GM12878 (cell line): Measurements from ENCODE around the gene APOC1. TPM values are rescaled to one million over a fixed set of nuclear protein-coding genes. Genes with fewer than 3 reads are reported as not detected.
A peak's percentile ranks its signal among the peaks of the same experiment; 100 is the strongest.

Source experiments
- GABPA ChIP-seq: IDR thresholded peaks from 2 replicates; pipeline ENCODE4 v1.6.1; 2014; ENCODE audit warnings: antibody characterized with exemption, low read depth, mild to moderate bottlenecking, inconsistent platforms
- HCFC1 ChIP-seq: fragments of 150-350 bp; IDR thresholded peaks from 2 replicates; pipeline ENCODE4 v1.6.1; 2014; ENCODE audit warnings: low read length
- NKRF ChIP-seq: fragments of 450-650 bp; conservative IDR thresholded peaks from 2 replicates; pipeline ENCODE4 v1.6.1; 2017; ENCODE audit warnings: mild to moderate bottlenecking, moderate library complexity
- PAX5 ChIP-seq: IDR thresholded peaks from 2 replicates; pipeline ENCODE4 v1.6.1; 2011; ENCODE audit warnings: low read depth, low read length, borderline replicate concordance
- PBX3 ChIP-seq: IDR thresholded peaks from 2 replicates; pipeline ENCODE4 v1.6.1; 2011; ENCODE audit warnings: mild to moderate bottlenecking, low read depth, low read length, moderate library complexity; ENCODE audit not compliant: insufficient replicate concordance
- POLR2AphosphoS5 ChIP-seq: IDR thresholded peaks from 2 replicates; pipeline ENCODE4 v1.6.1; 2011; ENCODE audit warnings: mild to moderate bottlenecking, low read length, inconsistent platforms
- RELB ChIP-seq: fragments of 450-650 bp; IDR thresholded peaks from 2 replicates; pipeline ENCODE4 v1.6.1; 2017; ENCODE audit warnings: low read depth, mild to moderate bottlenecking, moderate library complexity
- YBX1 ChIP-seq: fragments of 450-650 bp; IDR thresholded peaks from 2 replicates; pipeline ENCODE4 v1.6.1; 2016; ENCODE audit warnings: antibody characterized with exemption
- polyA plus RNA-seq, 11 experiments: library from polyadenylated mRNA; depleted of rRNA in 4 of 11; unstranded in 6 of 11; stranded (reverse) in 5 of 11; fragments of >200 nt; fragmentation: Nextera tagmentation in 4 of 11; fragmentation: Illumina TruSeq in 1 of 11; extraction: Ambion mirVana in 4 of 11; extraction: Trizol in 1 of 11; gene quantifications; 1 replicate in 1 of 11; 2 replicates in 10 of 11; pipeline versions ENCODE4 v1.2.1 to v1.2.3, GENCODE V29; 2011 to 2016; ENCODE audit warnings: inconsistent platforms in 2 of 11, missing spikeins in 2 of 11, low read depth in 1 of 11
- total RNA-seq, 4 experiments: library from RNA; depleted of rRNA in 3 of 4; stranded (reverse); fragments of >200 nt in 3 of 4; fragmentation: Illumina TruSeq in 1 of 4; extraction: Trizol in 1 of 4; gene quantifications; 2 replicates each; pipeline versions ENCODE4 v1.2.1 to v1.2.3, GENCODE V29; 2013 to 2021

The APOC1 gene
- total and polyA plus RNA-seq, 10 of the 15 experiments (the other 5 are each of a cell fraction or from before 2014, with no cell fraction given): 0.73 to 4.0 (median 2.6) TPM

GRCh38 chr19:44890366-44891015 lies 23.9 kb upstream of the APOC1 start (continued):
- TF ChIP-seq GABPA (peak; percentile 73; the same call in 1 of the 2 replicates), HCFC1 (peak; percentile 71), RELB (peak; percentile 71; the same call in 1 of the 2 replicates), PBX3 (peak; percentile 32), NKRF (peak; percentile 93), POLR2AphosphoS5 (peak; percentile 85), YBX1 (no peak), PAX5 (no peak)
- TF ChIP-seq, all 136 proteins: peak for 52
